Astrocyte (in vitro differentiated cells and primary cell): ENCODE results near the gene AGPAT3. TPM values are rescaled to one million over a fixed set of nuclear protein-coding genes. Genes with fewer than 3 reads are reported as not detected.

Source experiments
- DNase-seq: peaks from one replicate; pipeline ENCODE4 v3.0.0-alpha.2; 2010; ENCODE audit warnings: low read depth
- FAIRE-seq: peaks from 2 replicates; lab custom pipeline; 2011; peaks lifted over from hg19 to GRCh38; lab: Jason Lieb, UNC
- H2AFZ ChIP-seq: 2 replicates; pipeline ENCODE4 v1.6.0; 2012; ENCODE audit warnings: low read depth, low read length, inconsistent platforms
- H3K27ac ChIP-seq: 2 replicates; pipeline ENCODE4 v1.5.1; 2011; ENCODE audit warnings: low read depth, low read length, inconsistent platforms
- H3K27me3 ChIP-seq: 2 replicates; pipeline ENCODE4 v1.6.0; 2011; ENCODE audit warnings: low read length, inconsistent platforms; ENCODE audit not compliant: insufficient read depth
- H3K36me3 ChIP-seq: 2 replicates; pipeline ENCODE4 v1.5.1; 2011; ENCODE audit warnings: low read length, inconsistent platforms; ENCODE audit not compliant: insufficient read depth
- H3K4me1 ChIP-seq: 2 replicates; pipeline ENCODE4 v1.5.1; 2011; ENCODE audit warnings: low read length, inconsistent platforms; ENCODE audit not compliant: insufficient read depth
- H3K4me2 ChIP-seq: 2 replicates; pipeline ENCODE4 v1.6.0; 2012; ENCODE audit warnings: low read length, inconsistent platforms
- H3K4me3 ChIP-seq: 2 replicates; pipeline ENCODE4 v1.5.1; 2011; ENCODE audit warnings: low read depth, mild to moderate bottlenecking, low read length, inconsistent platforms; ENCODE audit not compliant: insufficient read depth
- H3K79me2 ChIP-seq: 2 replicates; pipeline ENCODE4 v1.6.0; 2012; ENCODE audit warnings: mild to moderate bottlenecking, low read length, inconsistent platforms; ENCODE audit not compliant: insufficient read depth
- H3K9ac ChIP-seq: 2 replicates; pipeline ENCODE4 v1.6.0; 2012; ENCODE audit warnings: mild to moderate bottlenecking, low read length, inconsistent platforms
- H3K9me3 ChIP-seq: 2 replicates; pipeline ENCODE4 v1.5.1; 2012; ENCODE audit warnings: low read depth, mild to moderate bottlenecking, low read length, inconsistent platforms; ENCODE audit not compliant: insufficient read depth
- H4K20me1 ChIP-seq: 2 replicates; pipeline ENCODE4 v1.6.0; 2012; ENCODE audit warnings: low read length, inconsistent platforms; ENCODE audit not compliant: insufficient read depth
- H3K27ac Mint-ChIP-seq: one replicate; pipeline ENCODE4 v1.8.0; 2021; ENCODE audit warnings: mild to moderate bottlenecking, mixed read lengths; ENCODE audit not compliant: unreplicated experiment
- H3K27me3 Mint-ChIP-seq: one replicate; pipeline ENCODE4 v1.8.0; 2021; ENCODE audit warnings: low read depth, mixed read lengths; ENCODE audit not compliant: unreplicated experiment
- H3K36me3 Mint-ChIP-seq: one replicate; pipeline ENCODE4 v1.8.0; 2021; ENCODE audit warnings: low read depth, mixed read lengths; ENCODE audit not compliant: unreplicated experiment
- H3K4me1 Mint-ChIP-seq: one replicate; pipeline ENCODE4 v1.8.0; 2021; ENCODE audit warnings: low read depth, mixed read lengths; ENCODE audit not compliant: unreplicated experiment
- H3K4me3 Mint-ChIP-seq: one replicate; pipeline ENCODE4 v1.8.0; 2021; ENCODE audit warnings: mild to moderate bottlenecking, moderate library complexity, mixed read lengths; ENCODE audit not compliant: unreplicated experiment
- H3K9me3 Mint-ChIP-seq: one replicate; pipeline ENCODE4 v1.8.0; 2021; ENCODE audit warnings: mild to moderate bottlenecking, mixed read lengths; ENCODE audit not compliant: unreplicated experiment
- CTCF ChIP-seq: IDR thresholded peaks from 2 replicates; pipeline ENCODE4 v1.5.1; 2011; ENCODE audit warnings: low read depth, mild to moderate bottlenecking, inconsistent platforms, low read length, moderate library complexity; ENCODE audit not compliant: insufficient read depth
- EZH2 ChIP-seq: IDR thresholded peaks from 2 replicates; pipeline ENCODE4 v1.6.1; 2012; ENCODE audit warnings: mild to moderate bottlenecking, low read length, inconsistent platforms; ENCODE audit not compliant: insufficient read depth
- total RNA-seq: library from RNA; stranded (reverse); gene quantifications from 2 replicates; pipeline ENCODE4 v1.2.1, GENCODE V29; 2021

Gene AGPAT3
- total RNA-seq, 1 donor from 2014 or later, result 34.7 TPM

- no peak overlapping the region for H3K4me3 Mint-ChIP-seq
- H3K79me2 ChIP-seq, result peaks cover 6% of the 10 kb centered on the region
These were observed 28.0 kb downstream of the AGPAT3 start for GRCh38 chr21:43892984-43893535.

GRCh38 chr21:43893536-43894205 lies 28.6 kb downstream of the AGPAT3 start:
- peaks cover 24% of the 10 kb centered on the region for H3K36me3 Mint-ChIP-seq

More at GRCh38 chr21:43892984-43893535, 28.0 kb downstream of the AGPAT3 start:
- FAIRE-seq, result no peak
- Mint-ChIP-seq H3K36me3 (peaks cover 22% of the 10 kb centered on the region), H3K9me3 (peaks cover 13% of the 10 kb centered on the region), H3K4me1 (no peaks in the 10 kb centered on the region), H3K27me3 (no peaks in the 10 kb centered on the region), H3K27ac (no peak overlapping the region)
- Histone ChIP-seq H3K4me1 (no peaks in the 10 kb centered on the region), H3K4me2 (no peak overlapping the region), H3K27me3 (no peaks in the 10 kb centered on the region), H3K27ac (no peak overlapping the region), H3K9me3 (no peaks in the 10 kb centered on the region), H2AFZ (no peak overlapping the region), H3K4me3 (no peak overlapping the region), H3K9ac (no peak overlapping the region), H4K20me1 (peaks cover 27% of the 10 kb centered on the region), H3K36me3 (no peaks in the 10 kb centered on the region)
- TF ChIP-seq EZH2 (no peak), CTCF (no peak)
- no peak for DNase-seq

More at GRCh38 chr21:43893536-43894205, 28.6 kb downstream of the AGPAT3 start:
- H3K4me1 ChIP-seq, result no peaks in the 10 kb centered on the region
- no peak for FAIRE-seq
- H3K27me3 ChIP-seq, result no peaks in the 10 kb centered on the region
- H3K27ac Mint-ChIP-seq, result no peak overlapping the region
- H3K27me3 Mint-ChIP-seq, result no peaks in the 10 kb centered on the region
- H4K20me1 ChIP-seq, result peaks cover 27% of the 10 kb centered on the region
- H3K4me3 ChIP-seq, result no peak overlapping the region
- H3K9me3 ChIP-seq, result no peaks in the 10 kb centered on the region
- H3K4me2 ChIP-seq, result no peak overlapping the region
- peaks cover 18% of the 10 kb centered on the region for H3K9me3 Mint-ChIP-seq
- TF ChIP-seq EZH2, result no peak
- TF ChIP-seq CTCF, result no peak
- H3K9ac ChIP-seq, result no peak overlapping the region
- H3K4me1 Mint-ChIP-seq, result no peaks in the 10 kb centered on the region
- peak; percentile 21 for DNase-seq
- peaks cover 6% of the 10 kb centered on the region for H3K79me2 ChIP-seq
- H3K27ac ChIP-seq, result no peak overlapping the region
- no peak overlapping the region for H3K4me3 Mint-ChIP-seq
- H2AFZ ChIP-seq, result no peak overlapping the region
- no peaks in the 10 kb centered on the region for H3K36me3 ChIP-seq
